HEK293 (cell line): ENCODE data around the gene JPH4.

Source experiments
- CTCF ChIA-PET: fragments of 350-600 bp; formaldehyde crosslinking; extraction: SDS; loops from one replicate; lab custom pipeline; 2021; ENCODE audit warnings: antibody characterized with exemption; lab: Yijun Ruan, JAX
- POLR2A ChIA-PET: fragments of 300-600 bp; formaldehyde crosslinking; extraction: SDS; loops from one replicate; lab custom pipeline; 2020; ENCODE audit warnings: antibody characterized with exemption, inconsistent platforms; lab: Yijun Ruan, JAX
- H3K27ac ChIP-seq: fragments of 200-500 bp; sonication (Bioruptor generic); 2 replicates; pipeline ENCODE4 v1.5.1; 2014; ENCODE audit warnings: low read depth, low read length, control low read depth, inconsistent platforms; ENCODE audit errors: extremely low read depth
- H3K36me3 ChIP-seq, 2 experiments: fragments of 200-500 bp in 1 of 2; sonication (Bioruptor generic) in 1 of 2; 1 replicate in 1 of 2; 2 replicates in 1 of 2; pipeline ENCODE4 v1.5.1; 2014 to 2017; ENCODE audit warnings: inconsistent platforms in 2 of 2, low read length in 2 of 2; ENCODE audit not compliant: control insufficient read depth in 2 of 2, insufficient read depth in 1 of 2
- H3K4me1 ChIP-seq: fragments of 200-500 bp; sonication (Bioruptor generic); 2 replicates; pipeline ENCODE4 v1.5.1; 2014; ENCODE audit warnings: mild to moderate bottlenecking, low read length, inconsistent platforms; ENCODE audit not compliant: control insufficient read depth, insufficient read depth
- H3K4me3 ChIP-seq: 2 replicates; pipeline ENCODE4 v1.5.1; 2011; ENCODE audit warnings: low read depth, mild to moderate bottlenecking, control low read depth, low read length, moderate library complexity
- H3K9me3 ChIP-seq: fragments of 200-500 bp; sonication (Bioruptor generic); 2 replicates; pipeline ENCODE4 v1.5.1; 2014; ENCODE audit warnings: low read depth, low read length, inconsistent platforms; ENCODE audit not compliant: control insufficient read depth, insufficient read depth
- HIC1 ChIP-seq: fragments of 450-650 bp; formaldehyde crosslinking; IDR thresholded peaks from 2 replicates; pipeline ENCODE4 v1.5.1; 2016; ENCODE audit warnings: missing biosample characterization, missing genetic modification characterization
- KLF17 ChIP-seq: fragments of 450-650 bp; formaldehyde crosslinking; IDR thresholded peaks from 2 replicates; pipeline ENCODE4 v1.5.1; 2016; ENCODE audit warnings: missing biosample characterization, missing genetic modification characterization
- PBX3 ChIP-seq: sonication (generic); formaldehyde crosslinking; IDR thresholded peaks from 2 replicates; pipeline ENCODE4 v1.8.1; 2022; ENCODE audit warnings: mild to moderate bottlenecking, moderate library complexity, missing genetic modification reagents
- PRDM2 ChIP-seq: fragments of 450-650 bp; formaldehyde crosslinking; IDR thresholded peaks from 2 replicates; pipeline ENCODE4 v1.5.1; 2016; ENCODE audit warnings: missing biosample characterization, missing genetic modification characterization, borderline replicate concordance
- SCRT2 ChIP-seq: fragments of 450-650 bp; formaldehyde crosslinking; IDR thresholded peaks from 2 replicates; pipeline ENCODE4 v1.5.1; 2016; ENCODE audit warnings: missing biosample characterization, missing genetic modification characterization
- ZBTB26 ChIP-seq: fragments of 450-650 bp; formaldehyde crosslinking; optimal IDR thresholded peaks from 2 replicates; pipeline ENCODE3; 2016; ENCODE audit warnings: missing biosample characterization, mild to moderate bottlenecking, missing genetic modification characterization
- ZFP69B ChIP-seq: fragments of 450-650 bp; formaldehyde crosslinking; IDR thresholded peaks from 2 replicates; pipeline ENCODE4 v1.5.1; 2016; ENCODE audit warnings: missing biosample characterization, missing genetic modification characterization
- ZNF18 ChIP-seq: fragments of 450-650 bp; formaldehyde crosslinking; IDR thresholded peaks from 2 replicates; pipeline ENCODE4 v1.5.1; 2016; ENCODE audit warnings: missing biosample characterization, missing genetic modification characterization
- ZNF341 ChIP-seq: fragments of 450-650 bp; formaldehyde crosslinking; IDR thresholded peaks from 2 replicates; pipeline ENCODE4; 2016; ENCODE audit warnings: low read depth, missing biosample characterization, missing genetic modification characterization
- ZNF433 ChIP-seq: fragments of 450-650 bp; formaldehyde crosslinking; IDR thresholded peaks from 2 replicates; pipeline ENCODE4 v1.5.1; 2016; ENCODE audit warnings: missing biosample characterization, missing genetic modification characterization, low read depth
- ZNF473 ChIP-seq: fragments of 450-650 bp; formaldehyde crosslinking; IDR thresholded peaks from 2 replicates; pipeline ENCODE4 v1.5.1; 2017; ENCODE audit warnings: missing biosample characterization, missing genetic modification characterization
- ZNF48 ChIP-seq: fragments of 450-650 bp; formaldehyde crosslinking; IDR thresholded peaks from 2 replicates; pipeline ENCODE4 v1.5.1; 2016; ENCODE audit warnings: missing biosample characterization, missing genetic modification characterization
- ZNF549 ChIP-seq: fragments of 450-650 bp; IDR thresholded peaks from 2 replicates; pipeline ENCODE4 v1.5.1; 2018; ENCODE audit warnings: missing biosample characterization, missing genetic modification characterization, mild to moderate bottlenecking, inconsistent platforms, moderate library complexity
- ZNF561 ChIP-seq: fragments of 450-650 bp; IDR thresholded peaks from 2 replicates; pipeline ENCODE4 v1.5.1; 2018; ENCODE audit warnings: missing biosample characterization, missing genetic modification characterization, borderline replicate concordance
- ZNF571 ChIP-seq: fragments of 450-650 bp; formaldehyde crosslinking; IDR thresholded peaks from 2 replicates; pipeline ENCODE4 v1.5.0; 2017; ENCODE audit warnings: missing biosample characterization, missing genetic modification characterization
- ZNF621 ChIP-seq: fragments of 450-650 bp; formaldehyde crosslinking; IDR thresholded peaks from 2 replicates; pipeline ENCODE4 v1.5.1; 2017; ENCODE audit warnings: missing biosample characterization, missing genetic modification characterization
- ZNF624 ChIP-seq: fragments of 450-650 bp; formaldehyde crosslinking; IDR thresholded peaks from 2 replicates; pipeline ENCODE4 v1.5.1; 2017; ENCODE audit warnings: missing biosample characterization, missing genetic modification characterization
- ZNF626 ChIP-seq: fragments of 450-650 bp; sonication (Bioruptor Pico); formaldehyde crosslinking; IDR thresholded peaks from 2 replicates; pipeline ENCODE4 v1.5.1; 2018; ENCODE audit warnings: missing biosample characterization, missing genetic modification characterization, inconsistent platforms
- ZNF76 ChIP-seq: fragments of 450-650 bp; formaldehyde crosslinking; IDR thresholded peaks from 2 replicates; pipeline ENCODE4; 2016; ENCODE audit warnings: low read depth, missing biosample characterization, missing genetic modification characterization, borderline replicate concordance
- ZSCAN30 ChIP-seq: fragments of 450-650 bp; IDR thresholded peaks from 2 replicates; pipeline ENCODE4 v1.5.1; 2018; ENCODE audit warnings: missing biosample characterization, mild to moderate bottlenecking, missing genetic modification characterization, moderate library complexity
- ZSCAN5A ChIP-seq: fragments of 450-650 bp; formaldehyde crosslinking; IDR thresholded peaks from 2 replicates; pipeline ENCODE4 v1.5.1; 2016; ENCODE audit warnings: missing biosample characterization, missing genetic modification characterization

The JPH4 gene

GRCh38 chr14:23609001-23609400 lies 30.4 kb upstream of the JPH4 start:
- H3K36me3 ChIP-seq = no peaks in the 10 kb centered on the region
- ChIA-PET POLR2A (no interaction called here), CTCF (interaction anchor here (1.4 kb wide), 1 partner anchor 23 kb away, joined by 4 read pairs; no protein-coding TSS in a partner anchor)
- H3K4me3 ChIP-seq = no peak overlapping the region
- TF ChIP-seq ZFP69B (tag by site-specific recombination) (no peak), HIC1 (no peak), PBX3 (no peak), ZNF48 (no peak), KLF17 (tag by site-specific recombination) (no peak), ZBTB26 (tag by site-specific recombination) (no peak), ZNF626 (tag by site-specific recombination) (no peak)
- H3K9me3 ChIP-seq = no peaks in the 10 kb centered on the region
- no peaks in the 10 kb centered on the region for H3K4me1 ChIP-seq
- no peak overlapping the region for H3K27ac ChIP-seq

GRCh38 chr14:23608454-23608853 lies 29.9 kb upstream of the JPH4 start:
- ChIA-PET CTCF (interaction anchor here (0.7 to 1.4 kb wide), 2 partner anchors 24 to 59 kb away, joined by 3 to 4 read pairs; no protein-coding TSS in a partner anchor), POLR2A (no interaction called here)
- no peaks in the 10 kb centered on the region for H3K4me1 ChIP-seq
- H3K36me3 ChIP-seq = no peaks in the 10 kb centered on the region
- no peak overlapping the region for H3K27ac ChIP-seq
- H3K4me3 ChIP-seq = no peak overlapping the region
- no peaks in the 10 kb centered on the region for H3K9me3 ChIP-seq
- TF ChIP-seq SCRT2 (tag by site-specific recombination) (no peak), ZNF341 (no peak), ZNF571 (tag by site-specific recombination) (no peak), ZNF473 (tag by site-specific recombination) (no peak), ZNF624 (tag by site-specific recombination) (no peak), ZSCAN30 (tag by site-specific recombination) (no peak), PRDM2 (no peak), ZNF76 (tag by site-specific recombination) (no peak), ZNF549 (no peak), ZNF18 (tag by site-specific recombination) (no peak), ZNF433 (tag by site-specific recombination) (no peak), ZNF561 (tag by site-specific recombination) (no peak), ZSCAN5A (no peak), ZNF621 (no peak)
